ENCODE data around the gene PNMA8B. TPM values are rescaled to one million over a fixed set of nuclear protein-coding genes. Genes with fewer than 3 reads are reported as not detected.
A peak's percentile ranks its signal among the peaks of the same experiment; 100 is the strongest.
"Not testable (repeated sequence)": the region's sequence is repeated elsewhere in the genome, so short reads cannot be mapped to it uniquely, and the experiment has no call there.

The PNMA8B gene
- total and polyA plus RNA-seq, 9 donors = 1.8 to 4.3 (median 3.5) TPM

DNA sequence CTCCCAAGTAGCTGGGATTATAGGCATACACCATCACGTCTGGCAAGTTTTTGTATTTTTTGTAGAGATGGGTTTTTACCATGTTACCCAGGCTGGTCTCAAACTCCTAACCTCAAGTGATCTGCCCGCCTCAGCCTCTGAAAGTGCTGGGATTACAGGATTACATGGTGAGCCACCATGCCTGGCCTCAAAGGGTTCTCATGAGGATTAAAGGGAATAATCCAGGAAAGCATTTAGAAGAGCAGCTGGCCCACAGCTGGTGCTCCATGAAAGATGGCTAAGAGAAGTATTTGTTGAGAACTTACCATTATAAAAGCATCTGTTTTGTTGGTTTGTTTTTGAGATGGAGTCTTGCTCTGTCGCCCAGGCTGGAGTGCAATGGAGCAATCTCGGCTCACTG is 1.2 kb upstream of the PNMA8B start:
- Histone ChIP-seq H3K27me3 (ENCODE audit: control insufficient read depth, insufficient read depth, low read length) (peaks cover 17% of the 10 kb centered on the region), H3K4me1 (ENCODE audit: control insufficient read depth, insufficient read depth, low read length) (peaks cover 33% of the 10 kb centered on the region)
- not testable (repeated sequence) for H3K9me3 ChIP-seq (replicated peaks; ENCODE audit: control insufficient read depth, low read depth, low read length); H3K27ac ChIP-seq (ENCODE audit: low read length); H3K36me3 ChIP-seq (ENCODE audit: control insufficient read depth, insufficient read depth, low read length); H3K4me3 ChIP-seq (ENCODE audit: low read length); DNase-seq
- WGBS (ENCODE audit: insufficient coverage) = 94% methylated on average over 2 of the region's 4 CpGs

GRCh38 chr19:46496304-46496703 is 637 bp upstream of the PNMA8B start:
- H3K27ac ChIP-seq (ENCODE audit: low read length) = peak overlapping the region; percentile 47
- 80% methylated on average over 2 of the region's 6 CpGs for WGBS (ENCODE audit: insufficient coverage)
- no peak overlapping the region for H3K4me3 ChIP-seq (ENCODE audit: low read length)
- H3K9me3 ChIP-seq (replicated peaks; ENCODE audit: control insufficient read depth, low read depth, low read length) = no peaks in the 10 kb centered on the region
- no peaks in the 10 kb centered on the region for H3K36me3 ChIP-seq (ENCODE audit: control insufficient read depth, insufficient read depth, low read length)
- H3K4me1 ChIP-seq (ENCODE audit: control insufficient read depth, insufficient read depth, low read length) = peaks cover 36% of the 10 kb centered on the region
- DNase-seq = no peak
- H3K27me3 ChIP-seq (ENCODE audit: control insufficient read depth, insufficient read depth, low read length) = peaks cover 22% of the 10 kb centered on the region

DNA sequence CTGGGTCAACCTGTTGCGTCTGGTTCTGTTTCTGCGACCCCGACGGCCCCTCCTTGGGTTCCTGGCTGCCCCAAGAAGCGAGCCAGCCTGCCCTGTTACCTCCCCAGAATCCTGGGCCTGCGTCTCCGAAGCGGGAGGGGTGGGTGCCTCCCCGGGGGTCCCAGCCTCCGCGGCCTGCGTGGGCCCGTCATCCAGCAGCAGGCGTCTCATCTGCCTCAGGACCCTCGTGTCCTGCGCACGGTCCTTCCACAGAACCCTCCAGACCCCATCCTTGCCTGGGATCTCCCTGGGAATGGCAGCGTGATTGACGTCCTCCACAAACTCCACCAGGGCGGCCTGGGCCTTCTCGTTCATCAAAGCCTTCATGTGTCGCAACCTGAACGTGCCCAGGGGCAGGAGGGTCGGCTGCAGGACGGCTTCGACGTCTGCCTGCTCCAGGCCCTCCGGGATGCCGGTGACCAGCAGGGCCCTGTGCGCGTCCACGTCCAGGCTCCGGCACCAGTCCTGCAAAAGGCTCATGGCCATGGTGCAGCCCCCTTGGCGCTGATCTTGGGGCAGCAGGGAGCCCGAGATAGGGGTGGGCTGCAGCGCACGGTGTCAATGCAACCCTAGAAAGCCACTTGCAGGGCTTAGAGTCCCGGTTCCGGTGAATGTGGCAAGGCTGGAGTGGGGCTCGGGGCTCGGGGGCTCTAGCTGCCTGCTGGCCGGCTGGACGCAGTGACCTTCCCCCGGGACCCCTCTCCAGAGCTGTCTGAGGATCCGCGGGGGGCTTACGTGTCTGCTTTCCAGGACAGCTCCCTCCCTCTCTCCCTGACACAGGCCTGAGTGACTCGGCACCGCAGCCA is 504 bp downstream of the PNMA8B start:
- WGBS (ENCODE audit: insufficient coverage) = 36% methylated on average over 44 of the region's 49 CpGs
- peak; percentile 17 for DNase-seq
- H3K27me3 ChIP-seq (ENCODE audit: control insufficient read depth, insufficient read depth, low read length) = peaks cover 24% of the 10 kb centered on the region
- H3K27ac ChIP-seq (ENCODE audit: low read length) = peak overlapping the region; percentile 55
- H3K4me1 ChIP-seq (ENCODE audit: control insufficient read depth, insufficient read depth, low read length) = peaks cover 36% of the 10 kb centered on the region
- H3K9me3 ChIP-seq (replicated peaks; ENCODE audit: control insufficient read depth, low read depth, low read length) = no peaks in the 10 kb centered on the region
- H3K36me3 ChIP-seq (ENCODE audit: control insufficient read depth, insufficient read depth, low read length) = no peaks in the 10 kb centered on the region
- H3K4me3 ChIP-seq (ENCODE audit: low read length) = peak overlapping the region; percentile 58

- Histone ChIP-seq H3K4me3 (ENCODE audit: low read length) (peak overlapping the region; percentile 46), H3K36me3 (ENCODE audit: control insufficient read depth, insufficient read depth, low read length) (no peaks in the 10 kb centered on the region), H3K4me1 (ENCODE audit: control insufficient read depth, insufficient read depth, low read length) (peaks cover 44% of the 10 kb centered on the region), H3K27ac (ENCODE audit: low read length) (no peak overlapping the region), H3K27me3 (ENCODE audit: control insufficient read depth, insufficient read depth, low read length) (peaks cover 31% of the 10 kb centered on the region), H3K9me3 (replicated peaks; ENCODE audit: control insufficient read depth, low read depth, low read length) (no peaks in the 10 kb centered on the region)
- DNase-seq = peak; percentile 9
- 52% methylated on average over 67 of the region's 67 CpGs for WGBS (ENCODE audit: insufficient coverage)
Measured at GRCh38 chr19:46494146-46494940, 1.3 kb downstream of the PNMA8B start.

DNA sequence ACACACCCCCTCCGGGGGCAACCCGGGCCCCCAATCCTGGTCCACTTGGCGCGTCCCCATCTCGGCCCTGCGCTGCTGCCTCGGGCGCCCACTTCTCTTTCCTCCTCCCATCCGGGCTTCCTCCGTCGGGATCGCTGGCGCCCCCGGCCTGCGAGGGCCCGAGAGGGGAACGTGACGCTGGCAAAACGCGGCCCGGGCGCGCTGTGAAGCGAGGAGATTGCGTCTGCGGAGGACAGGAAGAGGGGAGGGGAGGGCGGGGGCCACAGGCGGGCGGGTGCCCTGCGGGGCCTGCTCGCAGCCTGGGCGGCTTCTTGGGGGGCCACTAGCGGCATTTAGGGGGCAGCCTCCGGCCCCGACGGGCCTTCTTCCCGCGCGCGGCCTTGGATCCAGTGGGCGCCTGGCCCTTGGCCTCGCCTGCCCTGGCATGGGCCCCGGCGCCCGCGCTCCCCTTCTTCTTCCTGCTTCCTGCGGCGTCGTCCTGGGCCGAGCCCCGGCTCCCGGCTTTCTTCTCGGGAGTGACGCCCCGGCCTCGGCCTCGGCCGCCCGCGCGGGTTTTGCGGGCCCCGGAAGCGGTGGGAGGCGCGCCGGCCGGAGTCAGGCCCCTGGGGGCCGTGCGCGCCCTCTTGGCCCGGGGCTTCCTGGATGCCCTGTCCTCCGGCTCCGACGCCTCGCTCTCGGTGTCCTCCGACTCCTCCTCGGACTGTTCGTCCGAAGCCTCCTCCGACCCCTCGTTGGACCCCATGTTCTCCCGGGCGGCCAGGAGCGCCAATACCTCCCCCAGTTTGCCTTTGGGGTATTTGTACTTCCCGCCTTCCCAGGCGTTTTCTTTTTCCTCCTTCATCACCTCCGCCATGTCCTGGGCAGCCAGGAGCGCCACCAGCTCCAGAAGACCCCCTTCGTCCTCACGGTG is 2.2 kb downstream of the PNMA8B start:
- peak; percentile 69 for DNase-seq
- H3K27me3 ChIP-seq (ENCODE audit: control insufficient read depth, insufficient read depth, low read length) = peaks cover 40% of the 10 kb centered on the region
- H3K36me3 ChIP-seq (ENCODE audit: control insufficient read depth, insufficient read depth, low read length) = no peaks in the 10 kb centered on the region
- WGBS (ENCODE audit: insufficient coverage) = 5% methylated on average over 77 of the region's 92 CpGs
- H3K4me1 ChIP-seq (ENCODE audit: control insufficient read depth, insufficient read depth, low read length) = peaks cover 49% of the 10 kb centered on the region
- H3K4me3 ChIP-seq (ENCODE audit: low read length) = peak overlapping the region; percentile 46
- H3K27ac ChIP-seq (ENCODE audit: low read length) = peak overlapping the region; percentile 47
- H3K9me3 ChIP-seq (replicated peaks; ENCODE audit: control insufficient read depth, low read depth, low read length) = no peaks in the 10 kb centered on the region

DNA sequence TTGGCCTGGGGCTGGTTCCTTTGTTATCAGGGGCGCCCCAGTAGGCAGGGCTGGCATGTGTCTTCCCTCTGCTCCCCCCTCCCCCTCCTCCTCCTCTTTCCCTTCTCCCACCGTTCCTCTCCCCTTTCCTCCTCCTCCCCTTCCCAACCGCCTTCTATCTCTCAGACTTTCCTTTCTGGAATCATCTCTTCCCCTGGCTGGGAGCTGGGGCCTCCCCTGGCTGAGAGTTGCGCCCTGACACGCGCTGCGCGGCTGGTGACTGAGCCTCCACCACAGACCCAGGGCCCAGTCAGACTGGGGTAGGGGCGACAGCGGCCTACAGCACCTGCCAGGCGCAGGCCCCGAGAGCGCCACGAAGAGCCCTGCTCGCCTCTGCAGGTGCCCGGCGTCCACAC is 2.8 kb downstream of the PNMA8B start:
- no peaks in the 10 kb centered on the region for H3K36me3 ChIP-seq (ENCODE audit: control insufficient read depth, insufficient read depth, low read length)
- no peaks in the 10 kb centered on the region for H3K9me3 ChIP-seq (replicated peaks; ENCODE audit: control insufficient read depth, low read depth, low read length)
- peak; percentile 70 for DNase-seq
- H3K4me3 ChIP-seq (ENCODE audit: low read length) = peak overlapping the region; percentile 46
- peaks cover 44% of the 10 kb centered on the region for H3K27me3 ChIP-seq (ENCODE audit: control insufficient read depth, insufficient read depth, low read length)
- H3K27ac ChIP-seq (ENCODE audit: low read length) = peak overlapping the region; percentile 47
- WGBS (ENCODE audit: insufficient coverage) = 28% methylated on average over 17 of the region's 17 CpGs
- peaks cover 54% of the 10 kb centered on the region for H3K4me1 ChIP-seq (ENCODE audit: control insufficient read depth, insufficient read depth, low read length)

GRCh38 chr19:46491975-46492682 is 3.5 kb downstream of the PNMA8B start:
- H3K4me1 ChIP-seq (ENCODE audit: control insufficient read depth, insufficient read depth, low read length) = peaks cover 61% of the 10 kb centered on the region

DNA sequence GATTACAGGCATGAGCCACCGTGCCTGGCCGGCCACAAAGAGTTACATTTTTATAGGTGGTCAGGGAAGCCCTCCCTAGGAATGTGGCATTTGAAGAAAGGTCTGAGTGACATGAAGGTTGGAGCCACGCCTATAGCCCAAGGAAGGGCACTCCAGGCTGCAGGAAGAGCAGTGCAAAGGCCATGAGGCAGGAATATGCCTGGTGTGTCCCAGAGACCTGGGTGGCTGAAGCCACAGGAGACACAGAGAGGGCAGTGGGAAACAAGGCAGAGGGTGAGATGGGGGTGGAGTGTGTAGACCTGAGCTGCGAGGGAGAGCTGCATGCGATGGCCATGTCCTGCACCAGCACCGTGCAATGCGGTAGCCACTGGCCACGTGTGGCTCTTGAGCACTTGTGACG is 4.9 kb downstream of the PNMA8B start:
- 74% methylated on average over 5 of the region's 9 CpGs for WGBS (ENCODE audit: insufficient coverage)
- no peak overlapping the region for H3K27ac ChIP-seq (ENCODE audit: low read length)
- H3K4me3 ChIP-seq (ENCODE audit: low read length) = no peak overlapping the region
- peaks cover 47% of the 10 kb centered on the region for H3K27me3 ChIP-seq (ENCODE audit: control insufficient read depth, insufficient read depth, low read length)
- H3K9me3 ChIP-seq (replicated peaks; ENCODE audit: control insufficient read depth, low read depth, low read length) = no peaks in the 10 kb centered on the region
- H3K36me3 ChIP-seq (ENCODE audit: control insufficient read depth, insufficient read depth, low read length) = no peaks in the 10 kb centered on the region
- no peak for DNase-seq
- H3K4me1 ChIP-seq (ENCODE audit: control insufficient read depth, insufficient read depth, low read length) = peaks cover 59% of the 10 kb centered on the region

More at GRCh38 chr19:46491975-46492682, 3.5 kb downstream of the PNMA8B start:
- Histone ChIP-seq H3K4me3 (ENCODE audit: low read length) (no peak overlapping the region), H3K36me3 (ENCODE audit: control insufficient read depth, insufficient read depth, low read length) (no peaks in the 10 kb centered on the region), H3K27ac (ENCODE audit: low read length) (no peak overlapping the region), H3K9me3 (replicated peaks; ENCODE audit: control insufficient read depth, low read depth, low read length) (no peaks in the 10 kb centered on the region), H3K27me3 (ENCODE audit: control insufficient read depth, insufficient read depth, low read length) (peaks cover 47% of the 10 kb centered on the region)
- 51% methylated on average over 13 of the region's 18 CpGs for WGBS (ENCODE audit: insufficient coverage)
- no peak for DNase-seq

- peak overlapping the region; percentile 16 for H3K4me3 ChIP-seq (ENCODE audit: low read length)
- no peak overlapping the region for H3K27ac ChIP-seq (ENCODE audit: low read length)
- peaks cover 51% of the 10 kb centered on the region for H3K4me1 ChIP-seq (ENCODE audit: control insufficient read depth, insufficient read depth, low read length)
- peak; percentile 75 for DNase-seq
- WGBS (ENCODE audit: insufficient coverage) = 7% methylated on average over 52 of the region's 52 CpGs
- H3K9me3 ChIP-seq (replicated peaks; ENCODE audit: control insufficient read depth, low read depth, low read length) = no peaks in the 10 kb centered on the region
- H3K36me3 ChIP-seq (ENCODE audit: control insufficient read depth, insufficient read depth, low read length) = no peaks in the 10 kb centered on the region
- H3K27me3 ChIP-seq (ENCODE audit: control insufficient read depth, insufficient read depth, low read length) = peaks cover 47% of the 10 kb centered on the region
Measured at GRCh38 chr19:46489445-46490272, 6.0 kb downstream of the PNMA8B start.
